Right lobe of liver (tissue), 4 donors: ENCODE results near the gene AAGAB.
"Not testable (repeated sequence)": the region's sequence is repeated elsewhere in the genome, so short reads cannot be mapped to it uniquely, and the experiment has no call there.

Source experiments
- POLR2A ChIP-seq: fragments of 450-650 bp; IDR thresholded peaks from one replicate; pipeline ENCODE4 v1.6.1; 2017; ENCODE audit warnings: antibody characterized with exemption, mild to moderate bottlenecking
- TF ChIP-seq, protein P1 (sequence below), 4 donors: fragments of 200-600 bp in 3 of 4; fragments of 450-650 bp in 1 of 4; IDR thresholded peaks; one replicate each; pipeline versions ENCODE4 v1.5.1 to v1.8.0; 2016 to 2022; ENCODE audit warnings: antibody characterized with exemption in 4 of 4, mild to moderate bottlenecking in 2 of 4
- donor health status: DM: no; HTN: no; CAD: no.
- donor health status: DM: no; HTN: no; CAD: no.
- donor health status: DM: no; HTN: yes; CAD: no.

GRCh38 chr15:67285625-67286024, 31.2 kb upstream of the AAGAB start:
- TF ChIP-seq, protein P1, sequence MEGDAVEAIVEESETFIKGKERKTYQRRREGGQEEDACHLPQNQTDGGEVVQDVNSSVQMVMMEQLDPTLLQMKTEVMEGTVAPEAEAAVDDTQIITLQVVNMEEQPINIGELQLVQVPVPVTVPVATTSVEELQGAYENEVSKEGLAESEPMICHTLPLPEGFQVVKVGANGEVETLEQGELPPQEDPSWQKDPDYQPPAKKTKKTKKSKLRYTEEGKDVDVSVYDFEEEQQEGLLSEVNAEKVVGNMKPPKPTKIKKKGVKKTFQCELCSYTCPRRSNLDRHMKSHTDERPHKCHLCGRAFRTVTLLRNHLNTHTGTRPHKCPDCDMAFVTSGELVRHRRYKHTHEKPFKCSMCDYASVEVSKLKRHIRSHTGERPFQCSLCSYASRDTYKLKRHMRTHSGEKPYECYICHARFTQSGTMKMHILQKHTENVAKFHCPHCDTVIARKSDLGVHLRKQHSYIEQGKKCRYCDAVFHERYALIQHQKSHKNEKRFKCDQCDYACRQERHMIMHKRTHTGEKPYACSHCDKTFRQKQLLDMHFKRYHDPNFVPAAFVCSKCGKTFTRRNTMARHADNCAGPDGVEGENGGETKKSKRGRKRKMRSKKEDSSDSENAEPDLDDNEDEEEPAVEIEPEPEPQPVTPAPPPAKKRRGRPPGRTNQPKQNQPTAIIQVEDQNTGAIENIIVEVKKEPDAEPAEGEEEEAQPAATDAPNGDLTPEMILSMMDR (IDR thresholded peaks at IDR 0.05), result not testable (repeated sequence)
- TF ChIP-seq POLR2A, result not testable (repeated sequence)
